Stimulated activated CD4-positive, alpha-beta T cell treated with anti-CD3 and anti-CD28 coated beads, TNF-alpha, amount 100 ng/mL, for 48 hours (primary cell): ENCODE data around the gene TBC1D17.

Source experiments
- DNase-seq, 3 donors: peaks; one replicate each; pipeline ENCODE4 v3.0.0-alpha.2; 2020; ENCODE audit warnings: low read depth in 3 of 3

The TBC1D17 gene

DNA sequence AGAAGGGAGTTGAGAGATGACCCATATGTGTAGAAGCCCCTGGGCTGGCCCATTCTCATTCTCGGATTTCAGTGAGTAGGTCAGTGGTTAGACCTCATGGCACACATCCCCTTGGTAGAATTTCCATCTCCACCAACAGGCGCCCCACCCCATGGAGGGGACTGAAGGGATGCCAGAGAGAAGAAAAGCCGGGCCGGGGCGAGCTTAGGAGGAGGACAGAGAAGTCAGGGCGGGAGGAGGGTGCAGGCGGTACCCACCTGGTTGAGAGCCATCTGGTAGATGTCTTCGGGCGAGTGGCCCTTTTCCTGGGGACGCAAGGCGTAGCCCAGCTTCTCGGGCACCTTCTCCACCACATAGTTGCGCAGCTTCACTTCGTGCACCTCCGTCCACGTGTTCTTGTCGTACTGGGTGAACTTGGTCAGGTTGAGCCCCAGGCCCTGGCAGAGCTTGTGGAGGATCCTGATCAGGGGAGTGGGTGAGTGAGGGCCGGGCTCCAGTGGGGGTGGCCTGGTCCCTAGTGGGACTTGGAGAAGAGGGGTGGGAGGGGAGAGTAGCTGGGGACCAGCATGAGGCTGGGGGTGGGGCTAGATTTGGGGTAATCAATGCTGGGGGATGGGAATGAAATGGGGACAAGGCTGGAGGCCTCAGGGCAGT, 16.6 kb downstream of the TBC1D17 start:
- no peak for DNase-seq

DNA sequence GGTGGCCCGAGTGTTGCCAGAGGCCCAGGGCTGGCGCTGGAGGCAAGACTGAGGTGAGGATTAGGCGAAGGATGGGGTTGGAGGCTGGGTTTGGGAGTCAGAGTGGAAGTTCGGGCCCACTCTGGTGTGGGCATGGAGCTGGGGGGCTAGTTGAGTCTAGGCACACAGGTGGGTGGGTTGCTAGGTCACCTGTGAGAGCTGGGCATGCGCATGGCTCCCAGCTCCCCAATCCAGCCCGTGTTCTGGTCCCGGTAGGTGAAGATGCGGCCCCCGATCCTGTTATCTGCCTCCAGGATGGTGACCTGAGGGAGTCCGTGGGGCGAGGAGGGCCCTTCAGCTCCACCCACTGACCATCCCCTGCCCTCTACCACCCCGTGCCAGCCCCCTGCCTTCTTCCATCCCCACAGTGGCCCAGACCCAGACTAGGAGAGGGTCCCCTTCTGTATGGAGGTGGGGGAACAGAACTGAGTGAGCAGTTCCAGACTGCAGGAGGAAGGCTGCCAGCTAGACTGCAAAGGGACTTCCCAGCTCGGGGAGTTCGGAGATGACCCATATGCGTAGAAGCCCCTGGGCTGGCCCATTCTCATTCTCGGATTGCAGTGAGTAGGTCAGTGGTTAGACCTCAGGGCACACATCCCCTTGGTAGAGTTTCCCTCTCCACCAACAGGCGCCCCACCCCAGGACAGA, 17.5 kb downstream of the TBC1D17 start:
- DNase-seq: peak in 2 of 3 donors; percentile 25 to 29

DNA sequence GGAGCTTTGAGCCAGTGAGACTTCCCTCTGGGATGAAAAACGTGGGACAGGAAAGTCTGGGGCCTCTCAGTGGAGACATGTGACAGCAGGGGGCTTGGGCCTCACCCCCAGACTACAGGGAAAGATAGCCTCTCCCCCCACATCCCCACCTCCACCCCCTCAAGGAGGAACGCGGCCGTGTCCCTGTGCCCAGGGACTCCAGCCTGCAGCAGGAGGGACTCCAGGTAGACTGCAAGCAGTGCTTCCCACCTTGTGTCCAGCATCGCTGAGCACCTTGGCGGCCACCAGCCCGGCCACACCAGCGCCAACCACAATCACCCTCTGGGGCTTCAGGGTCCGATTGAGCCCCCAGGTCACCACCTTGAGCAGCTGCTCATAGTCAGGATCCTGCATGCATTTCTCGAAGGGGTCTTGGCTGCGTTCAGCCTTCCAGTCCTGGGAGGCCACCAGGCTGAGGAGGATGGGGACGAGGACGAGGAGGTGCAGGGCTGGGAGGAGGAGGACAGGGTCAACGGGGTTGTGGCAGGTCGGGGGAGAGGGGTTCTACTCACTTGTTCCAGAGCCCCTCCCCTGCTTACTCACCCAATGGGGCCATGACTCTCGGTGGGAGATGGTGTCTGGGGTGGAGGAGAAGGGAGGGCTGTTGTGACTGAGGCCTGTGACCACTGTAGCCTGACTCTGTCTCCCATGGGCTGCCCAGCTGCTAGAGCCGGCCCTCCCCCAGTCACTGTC, 18.2 kb downstream of the TBC1D17 start:
- DNase-seq: no peak

DNA sequence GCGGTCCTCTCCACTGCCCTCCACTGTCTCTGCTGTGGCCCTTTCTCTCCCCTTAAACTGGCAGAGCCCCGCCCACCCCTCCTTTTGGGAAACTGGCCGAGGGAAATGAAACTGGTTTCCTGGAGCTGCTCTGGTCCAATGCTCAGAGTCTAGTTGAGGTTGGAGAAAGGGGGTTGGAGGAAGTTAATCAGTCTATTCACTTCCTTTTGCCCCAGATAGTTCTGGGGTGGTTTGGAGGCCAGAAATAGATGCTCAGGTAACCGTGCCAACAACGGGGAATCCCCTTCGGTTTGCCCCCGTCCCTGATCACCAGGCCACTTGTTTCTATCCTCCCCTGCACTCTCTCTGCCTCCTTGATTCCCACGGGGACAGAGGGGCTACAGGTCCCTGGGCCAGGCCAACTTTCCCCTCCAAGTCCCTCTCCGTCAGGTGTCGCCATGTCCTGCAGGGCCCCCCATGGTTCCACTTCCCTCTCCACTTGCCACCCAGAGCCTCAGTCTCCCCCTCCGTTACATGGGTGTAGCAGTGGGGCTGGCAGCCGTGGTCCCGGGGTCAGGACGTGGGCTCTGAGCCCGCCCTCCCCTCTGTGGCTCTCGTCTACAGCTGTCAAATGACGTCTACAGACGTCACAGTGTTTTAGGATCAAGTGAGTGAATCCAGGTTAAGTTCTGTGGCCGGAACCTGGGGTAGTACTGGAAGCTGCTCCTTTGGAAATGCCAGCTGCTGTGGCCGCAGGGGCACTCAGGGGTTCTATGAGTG, 19.5 kb downstream of the TBC1D17 start, which contains the start of gene IL4I1:
TSS of gene IL4I1 (minus strand) at position 25 of the 759 bp plus-strand sequence. CDS start 727 bp downstream, outside the sequence.
- peak in 2 of 3 donors; percentile 36 to 55 for DNase-seq

DNA sequence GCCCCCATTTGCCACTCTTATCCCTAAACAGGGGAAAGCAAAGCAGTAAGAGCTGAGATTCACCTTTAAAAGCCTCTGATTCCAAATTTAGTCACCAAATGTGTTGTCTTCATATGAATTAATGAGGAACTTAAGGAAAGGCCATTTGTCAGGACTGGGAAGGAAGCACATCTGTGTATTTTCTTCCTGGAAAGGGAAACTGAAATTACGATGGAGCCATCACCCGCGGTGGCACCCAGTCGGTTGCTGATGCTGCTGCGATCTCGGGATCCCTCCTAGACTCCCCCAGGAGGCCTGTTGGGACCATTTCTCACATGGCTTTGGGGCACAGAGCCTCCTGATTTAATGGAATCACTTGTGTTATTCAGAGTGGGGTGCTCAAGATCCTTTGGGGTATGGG, 26.6 kb downstream of the TBC1D17 start:
- DNase-seq: no peak

DNA sequence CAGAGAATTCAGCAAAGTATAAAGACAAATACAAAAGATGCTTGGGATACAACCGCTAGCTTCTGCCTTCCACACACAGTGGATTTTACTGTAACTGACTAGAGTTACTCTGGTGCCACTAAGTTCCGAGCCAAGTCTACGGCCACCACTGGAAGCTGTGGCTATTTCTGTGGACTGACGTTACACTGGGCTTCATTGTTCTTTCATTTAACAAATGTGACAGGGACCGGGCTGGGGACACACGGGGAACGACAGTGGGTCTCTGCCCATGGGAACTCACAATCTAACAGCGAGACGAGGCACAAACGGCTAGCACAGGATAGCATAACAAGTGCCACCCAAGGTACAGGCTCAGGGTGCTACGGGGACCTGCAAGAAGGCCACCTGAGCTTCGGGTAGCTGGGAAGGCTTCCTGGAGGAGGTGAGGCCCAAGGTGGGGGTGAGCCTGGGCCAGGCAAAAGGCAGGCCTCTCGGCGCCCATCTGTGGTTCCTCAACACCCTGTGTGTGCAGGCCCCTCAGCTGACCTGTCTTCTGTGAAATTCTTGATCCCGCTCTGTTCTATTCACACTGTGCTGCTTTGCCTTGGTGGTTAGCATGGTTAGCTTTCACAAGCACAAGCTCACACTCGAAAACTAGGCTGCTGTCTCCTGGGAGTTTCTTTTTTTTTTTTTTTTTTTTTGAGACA, 29.5 kb downstream of the TBC1D17 start:
- DNase-seq: no peak

DNA sequence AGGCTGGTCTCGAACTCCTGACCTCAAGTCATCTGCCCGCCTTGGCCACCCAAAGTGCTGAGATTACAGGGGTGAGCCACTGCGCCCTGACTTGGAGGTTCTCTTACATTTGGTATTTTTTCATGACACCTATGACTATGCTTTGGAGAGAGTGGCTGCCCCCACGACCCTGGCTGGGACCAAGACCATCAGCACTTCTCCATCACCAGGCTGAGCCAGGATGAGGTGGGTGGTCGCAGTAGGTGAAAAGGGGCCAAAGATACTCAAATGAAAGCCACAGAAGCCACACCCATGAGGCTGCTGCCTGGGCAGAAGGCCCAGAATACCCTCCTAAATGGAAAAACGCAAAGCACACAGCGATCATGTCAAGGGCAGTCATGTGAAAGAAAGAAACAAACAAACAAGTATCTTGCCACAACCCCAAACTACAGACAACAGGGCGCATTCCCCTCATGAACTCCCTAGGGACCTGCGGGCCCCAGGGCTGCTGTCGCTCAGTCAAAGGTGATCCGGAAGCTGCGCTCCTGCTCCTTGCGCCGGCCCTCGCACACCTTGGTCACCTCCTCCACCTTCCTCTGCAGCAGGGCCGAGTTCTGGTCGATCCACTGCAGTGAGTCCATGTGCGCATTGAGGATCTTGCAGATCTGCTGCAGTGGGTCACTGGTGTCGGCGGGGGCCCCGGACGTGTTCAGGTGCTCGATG, 30.4 kb downstream of the TBC1D17 start:
- DNase-seq: no peak

DNA sequence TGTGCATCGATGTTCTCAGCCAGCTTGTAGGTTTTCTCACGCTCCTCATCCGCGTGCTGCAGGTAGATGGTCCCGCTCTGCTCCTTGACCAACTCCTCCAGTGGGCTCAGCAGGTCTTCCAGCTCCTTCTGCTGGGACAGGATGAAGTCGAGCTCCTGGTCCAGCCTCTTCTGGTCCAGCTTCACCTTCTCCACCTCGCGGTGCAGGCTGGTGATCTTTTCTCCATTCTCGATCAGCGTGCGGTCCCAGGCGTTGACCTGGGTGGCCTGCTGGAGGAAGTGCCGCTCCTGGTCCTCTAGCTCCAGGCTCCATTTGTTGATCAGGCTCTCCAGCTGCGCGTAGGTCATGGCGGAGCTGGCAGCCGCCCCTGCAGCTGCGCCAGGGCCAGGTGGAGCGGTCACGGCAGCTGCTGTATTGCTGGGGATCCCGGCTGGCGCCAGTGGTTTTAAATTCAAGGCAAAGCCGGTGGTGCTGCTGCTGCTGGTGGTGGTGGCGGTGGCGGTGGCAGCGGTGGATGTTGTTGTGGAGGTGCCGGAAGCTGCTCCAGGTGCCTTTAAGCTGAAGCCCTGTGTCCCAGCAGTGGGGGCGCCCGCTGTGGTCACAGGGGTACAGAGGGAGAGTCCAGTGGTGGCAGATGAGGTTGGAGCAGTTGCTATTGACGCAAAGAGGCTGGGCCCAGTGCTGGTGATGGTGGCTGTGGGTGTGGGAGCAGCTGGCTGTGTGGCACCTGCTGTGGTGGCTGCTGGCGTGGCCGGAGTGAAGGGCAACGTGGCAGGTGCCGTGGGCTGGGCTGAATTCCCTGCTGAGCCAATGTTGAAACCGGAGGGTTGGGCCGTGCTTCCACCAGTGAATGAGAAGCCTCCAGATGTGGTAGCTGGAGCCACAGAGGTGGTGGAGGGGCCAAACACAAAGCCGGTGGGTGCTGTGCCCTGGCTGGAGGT, 31.2 kb downstream of the TBC1D17 start:
- no peak for DNase-seq

DNA sequence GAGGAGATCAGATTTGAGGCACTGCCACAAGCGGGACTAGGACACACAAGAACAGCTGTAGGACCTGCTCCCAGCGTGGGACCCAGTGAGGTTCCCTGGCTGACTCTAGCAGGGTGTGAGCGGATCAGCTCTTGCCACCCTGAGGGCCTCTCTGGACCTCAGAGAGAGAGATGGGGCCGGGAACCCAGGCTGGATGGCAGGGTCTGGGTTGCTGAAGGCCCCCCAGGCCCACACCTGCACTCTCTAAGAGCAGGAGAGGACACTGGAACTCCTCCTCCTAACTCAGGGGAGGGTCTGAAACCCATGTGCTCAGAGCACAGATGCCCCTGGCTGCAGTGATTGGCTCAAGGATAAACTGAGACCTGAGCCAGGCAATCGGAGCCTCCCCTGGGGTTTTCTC, 32.7 kb downstream of the TBC1D17 start:
- DNase-seq: no peak

DNA sequence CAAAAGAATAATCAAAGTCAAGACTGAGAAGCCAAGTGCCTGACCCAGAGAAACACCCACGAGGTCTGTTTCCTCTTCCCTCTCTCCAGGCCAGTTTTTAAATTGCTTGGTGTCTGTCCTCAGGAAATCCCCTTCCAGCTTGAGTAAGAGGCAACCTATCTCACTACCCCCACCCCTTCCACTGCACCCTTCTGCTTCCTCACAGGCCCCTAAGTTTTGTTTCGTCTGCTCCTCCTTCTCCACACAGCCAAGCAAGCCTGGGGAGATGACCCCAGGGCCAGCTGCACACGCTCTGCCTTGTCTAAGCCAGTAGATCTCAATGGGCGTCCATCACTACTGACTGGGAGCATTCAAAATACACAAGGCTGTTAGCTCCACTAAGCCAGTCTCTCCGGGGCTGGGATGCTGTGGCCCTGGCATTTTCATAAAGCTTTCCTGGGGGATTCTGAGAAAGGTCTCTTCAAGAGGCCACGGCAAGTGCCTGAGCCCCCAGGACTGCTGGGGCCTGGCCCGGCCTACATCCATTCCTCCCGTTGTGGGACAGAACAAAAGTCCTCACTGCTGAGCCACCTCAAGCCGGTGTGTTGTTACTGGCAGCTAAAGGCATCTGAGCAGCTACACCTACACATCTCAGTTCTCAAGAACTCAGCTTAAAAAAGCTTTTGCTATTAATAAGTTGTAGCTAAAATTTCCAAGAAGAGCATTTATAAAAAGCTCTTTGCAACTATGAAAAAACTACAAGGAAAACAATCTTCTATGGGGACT, 34.1 kb downstream of the TBC1D17 start:
- DNase-seq: no peak

DNA sequence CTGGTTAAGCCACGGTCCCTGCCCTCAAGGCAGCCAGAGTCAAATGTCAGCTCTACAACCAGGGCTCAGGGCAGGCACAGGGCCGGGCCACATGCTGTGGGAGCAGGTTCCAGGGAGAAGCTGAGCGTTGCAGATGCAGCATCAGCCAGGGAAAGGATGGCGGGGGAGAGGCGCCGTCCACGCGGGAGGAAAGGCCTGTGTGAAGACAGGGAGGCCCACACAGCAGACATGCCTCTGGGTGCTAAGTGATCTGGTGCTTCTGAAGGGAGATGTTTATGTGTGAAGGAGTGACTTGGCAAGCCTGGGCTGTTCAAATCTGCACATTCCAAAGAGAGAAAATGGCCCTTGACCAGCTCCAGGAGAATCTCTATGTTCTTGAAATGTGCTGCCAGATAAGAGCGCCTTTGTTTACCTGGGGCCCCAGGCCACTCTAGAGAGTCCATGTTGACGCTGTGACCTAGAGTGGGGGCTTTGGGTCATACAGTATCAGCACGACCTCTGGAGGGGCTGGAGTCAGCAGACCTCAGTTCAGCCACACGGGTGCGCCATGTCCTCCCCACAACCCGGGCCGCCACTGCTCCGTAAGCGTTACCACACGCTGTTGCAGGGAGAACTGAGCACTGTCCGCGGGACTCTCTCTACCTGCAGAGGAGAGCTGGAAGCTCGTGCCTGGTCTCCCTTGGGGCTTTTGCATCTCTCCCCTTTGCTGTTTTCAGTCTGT, 35.6 kb downstream of the TBC1D17 start:
- no peak for DNase-seq

DNA sequence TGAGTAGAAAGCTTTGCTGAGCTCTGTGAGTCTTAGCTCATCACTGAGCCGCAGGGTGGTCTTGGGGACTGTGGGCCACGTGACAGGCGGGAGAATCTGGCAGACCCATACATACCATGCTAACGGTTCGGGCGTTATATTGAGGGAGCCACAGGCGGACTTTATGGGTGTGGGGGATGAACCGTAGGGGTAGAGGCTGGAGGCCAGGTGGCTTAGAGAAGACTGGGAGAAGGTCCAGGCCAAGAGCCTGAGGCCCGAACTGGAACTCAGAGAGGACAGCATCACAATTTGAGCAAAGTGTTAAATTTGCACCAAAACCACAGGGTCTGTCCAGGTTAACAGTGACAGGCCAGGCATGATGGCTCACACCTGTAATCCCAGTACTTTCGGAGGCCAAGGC, 36.2 kb downstream of the TBC1D17 start:
- DNase-seq: no peak

DNA sequence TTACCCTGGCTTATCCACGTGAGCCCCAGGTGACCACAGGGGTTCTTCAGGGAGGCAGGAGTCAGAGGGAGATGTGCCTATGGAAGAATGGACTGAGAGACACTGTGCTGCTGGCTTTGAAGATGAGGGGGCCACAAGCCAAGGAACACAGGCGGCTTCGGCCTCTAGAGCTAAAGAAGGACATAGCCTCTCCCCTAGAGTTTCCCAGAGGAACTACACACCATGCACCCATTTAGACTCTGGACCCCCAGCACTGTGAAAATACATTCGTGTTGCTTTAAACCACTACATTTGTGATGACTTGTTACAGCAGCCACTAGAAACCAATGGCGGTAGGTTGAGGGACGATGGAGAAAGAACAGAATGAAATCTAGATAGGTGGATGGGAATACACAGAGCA, 37.8 kb downstream of the TBC1D17 start:
- DNase-seq: no peak

DNA sequence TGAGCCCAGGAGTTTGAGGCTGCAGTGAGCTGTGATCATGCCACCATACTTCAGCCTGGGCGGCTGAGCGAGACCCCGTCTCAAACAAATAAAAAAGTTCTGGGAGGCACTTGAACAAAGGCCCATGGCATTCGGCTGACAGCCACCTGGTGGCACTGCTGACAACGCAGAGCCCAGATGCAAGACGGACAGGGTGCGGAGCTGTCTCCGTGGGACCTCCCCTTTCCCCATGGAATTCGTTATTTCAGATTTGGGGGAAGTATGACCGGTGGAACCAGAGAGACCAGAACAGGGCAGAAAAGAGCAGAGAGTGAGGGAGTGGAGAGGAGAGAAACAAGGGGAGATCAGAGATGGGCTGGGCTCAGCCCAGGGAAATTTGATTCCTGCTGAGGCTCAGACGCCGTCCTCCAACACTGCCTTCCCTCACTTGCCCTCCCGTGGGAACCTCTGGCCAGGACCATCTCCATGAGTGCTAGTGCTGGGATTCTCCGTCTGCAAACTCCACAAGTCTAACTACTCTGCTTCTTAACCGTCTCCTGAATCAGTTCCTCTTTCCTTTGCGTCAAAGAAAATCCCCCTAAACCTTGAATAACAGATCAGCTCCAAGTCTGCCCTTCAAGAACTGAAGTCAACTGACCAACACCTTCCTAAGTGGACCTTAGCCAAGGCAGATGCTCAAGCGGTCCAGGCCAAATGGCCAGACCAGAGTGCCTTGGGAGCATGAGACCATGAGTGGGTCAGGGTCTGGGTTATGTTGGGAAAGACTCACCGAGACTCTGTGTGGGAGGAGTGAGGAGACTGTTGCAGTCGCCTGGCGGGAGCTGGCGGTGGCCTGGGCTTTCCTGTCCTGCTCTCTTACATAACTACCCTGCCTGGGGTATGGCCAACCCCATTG, 39.6 kb downstream of the TBC1D17 start:
- DNase-seq: no peak

DNA sequence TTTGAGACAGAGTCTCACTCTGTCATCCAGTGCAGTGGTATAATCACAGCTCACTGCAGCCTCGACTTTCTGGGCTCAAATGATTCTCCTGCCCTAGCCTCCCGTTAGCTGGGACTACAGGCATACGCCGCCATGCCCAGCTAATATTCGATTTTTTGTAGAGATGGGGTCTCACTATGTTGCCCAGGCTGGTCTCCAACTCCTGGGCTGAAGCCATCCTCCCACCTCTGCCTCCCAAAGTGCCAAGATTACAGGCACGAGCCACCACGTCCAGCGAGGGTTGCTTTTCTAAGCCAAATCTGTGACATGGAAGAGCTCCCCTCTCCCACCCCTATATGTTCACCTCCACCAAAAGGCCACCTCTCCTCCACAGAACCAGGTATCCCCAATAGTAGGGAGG, 40.6 kb downstream of the TBC1D17 start:
- DNase-seq: no peak

DNA sequence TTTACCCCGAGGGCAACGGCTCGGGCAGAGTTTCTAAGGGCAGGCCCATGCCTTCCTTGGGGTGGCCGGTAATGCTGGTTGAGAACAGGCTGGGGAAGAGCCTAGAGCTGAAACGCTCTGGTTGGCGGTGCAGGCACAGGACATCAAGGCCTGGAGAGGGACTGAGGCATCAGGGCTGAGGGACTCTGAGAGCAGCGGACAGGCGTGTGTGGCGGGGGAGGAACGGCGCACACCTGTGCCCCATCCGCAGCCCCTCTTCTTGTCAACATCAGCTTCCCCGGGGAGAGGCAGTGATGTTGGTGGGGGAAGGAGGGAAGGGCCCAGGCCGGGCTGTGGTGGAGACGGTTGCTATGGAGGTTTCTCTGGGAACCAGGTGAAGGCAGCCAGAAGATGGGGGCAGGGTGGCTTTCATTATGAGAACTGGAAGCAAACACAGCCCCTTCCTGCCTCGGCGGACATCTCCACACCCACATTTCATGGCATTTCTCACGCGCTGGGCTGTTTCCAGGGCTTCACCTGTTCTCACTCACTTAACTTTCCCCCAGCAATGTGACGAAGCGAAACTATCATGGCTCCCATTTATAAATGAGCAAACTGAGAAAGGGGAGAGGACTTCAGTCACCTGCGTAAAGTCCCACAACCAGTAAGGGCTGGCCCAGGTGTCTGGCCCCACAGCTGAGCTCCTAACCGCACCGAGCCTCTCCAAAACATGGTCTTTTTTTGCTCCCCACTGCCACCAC, 43.3 kb downstream of the TBC1D17 start:
- no peak for DNase-seq
